DOHH2 (cell line): ENCODE results near the gene ARRB2.

Experiments used
- EZH2phosphoT487 ChIP-seq: fragments of 200-600 bp; sonication (generic); IDR thresholded peaks from 2 replicates; pipeline ENCODE4 v1.6.1; 2017; ENCODE audit warnings: borderline replicate concordance, mild to moderate bottlenecking, antibody characterized with exemption, low read length, moderate library complexity, mixed read lengths
- TF ChIP-seq, protein P1 (sequence below): fragments of 200-600 bp; sonication (generic); IDR thresholded peaks from one replicate; pipeline ENCODE4 v1.5.1; 2014; ENCODE audit warnings: antibody characterized with exemption, mild to moderate bottlenecking, low read depth, low read length; ENCODE audit not compliant: poor library complexity, severe bottlenecking

DNA sequence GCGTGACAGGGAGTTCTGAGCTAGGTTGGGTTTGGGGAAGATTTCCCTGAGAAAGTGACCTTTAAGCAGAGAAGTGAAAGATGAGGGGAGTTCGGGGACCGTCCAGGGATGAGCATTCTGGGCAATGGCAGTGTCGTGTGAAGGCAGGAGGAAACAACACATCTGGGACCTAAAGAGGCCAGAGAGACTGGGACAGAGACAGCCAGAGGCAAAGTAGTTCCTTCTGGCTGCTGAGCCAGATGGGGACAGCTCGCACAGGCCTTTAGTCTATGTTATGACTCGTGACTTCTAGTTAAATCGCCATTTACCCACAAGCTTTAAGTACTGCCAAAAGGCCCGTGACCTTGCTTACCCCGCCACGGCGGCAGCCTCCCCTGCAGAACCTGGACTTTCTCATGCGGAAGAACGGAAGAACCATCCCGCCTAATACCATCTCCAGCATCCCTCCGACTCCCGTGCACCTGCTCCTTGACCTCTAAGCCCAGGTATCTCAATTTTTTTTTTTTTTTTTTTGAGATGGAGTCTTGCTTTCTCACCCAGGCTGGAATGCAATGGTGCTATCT lies 12.3 kb downstream of the ARRB2 start:
- TF ChIP-seq, protein P1, sequence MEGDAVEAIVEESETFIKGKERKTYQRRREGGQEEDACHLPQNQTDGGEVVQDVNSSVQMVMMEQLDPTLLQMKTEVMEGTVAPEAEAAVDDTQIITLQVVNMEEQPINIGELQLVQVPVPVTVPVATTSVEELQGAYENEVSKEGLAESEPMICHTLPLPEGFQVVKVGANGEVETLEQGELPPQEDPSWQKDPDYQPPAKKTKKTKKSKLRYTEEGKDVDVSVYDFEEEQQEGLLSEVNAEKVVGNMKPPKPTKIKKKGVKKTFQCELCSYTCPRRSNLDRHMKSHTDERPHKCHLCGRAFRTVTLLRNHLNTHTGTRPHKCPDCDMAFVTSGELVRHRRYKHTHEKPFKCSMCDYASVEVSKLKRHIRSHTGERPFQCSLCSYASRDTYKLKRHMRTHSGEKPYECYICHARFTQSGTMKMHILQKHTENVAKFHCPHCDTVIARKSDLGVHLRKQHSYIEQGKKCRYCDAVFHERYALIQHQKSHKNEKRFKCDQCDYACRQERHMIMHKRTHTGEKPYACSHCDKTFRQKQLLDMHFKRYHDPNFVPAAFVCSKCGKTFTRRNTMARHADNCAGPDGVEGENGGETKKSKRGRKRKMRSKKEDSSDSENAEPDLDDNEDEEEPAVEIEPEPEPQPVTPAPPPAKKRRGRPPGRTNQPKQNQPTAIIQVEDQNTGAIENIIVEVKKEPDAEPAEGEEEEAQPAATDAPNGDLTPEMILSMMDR = no peak
- TF ChIP-seq EZH2phosphoT487 = no peak
